Fibroblast of lung (primary cell): ENCODE data around the gene BAIAP2. TPM values are rescaled to one million over a fixed set of nuclear protein-coding genes. Genes with fewer than 3 reads are reported as not detected.

Experiments used
- DNase-seq, 2 donors: peaks; one replicate each; pipeline versions ENCODE4 v3.0.0 to v3.0.0-alpha.2; 2010; ENCODE audit warnings: low read depth in 2 of 2
- H2AFZ ChIP-seq: 2 replicates; pipeline ENCODE4 v1.5.1; 2012; ENCODE audit warnings: low read length, control low read depth, inconsistent platforms
- H3K27ac ChIP-seq: 2 replicates; pipeline ENCODE4 v1.5.1; 2011; ENCODE audit warnings: low read length, control low read depth; ENCODE audit not compliant: insufficient read depth
- H3K27me3 ChIP-seq: 2 replicates; pipeline ENCODE4 v1.5.1; 2011; ENCODE audit warnings: mild to moderate bottlenecking, low read length; ENCODE audit not compliant: control insufficient read depth, insufficient read depth
- H3K36me3 ChIP-seq: 2 replicates; pipeline ENCODE4 v1.5.1; 2011; ENCODE audit warnings: low read length; ENCODE audit not compliant: control insufficient read depth, insufficient read depth
- H3K4me1 ChIP-seq: 2 replicates; pipeline ENCODE4 v1.5.1; 2011; ENCODE audit warnings: low read length; ENCODE audit not compliant: control insufficient read depth, insufficient read depth; ENCODE audit errors: extremely low read depth
- H3K4me2 ChIP-seq: 2 replicates; pipeline ENCODE4 v1.5.1; 2011; ENCODE audit warnings: low read length, control low read depth; ENCODE audit not compliant: insufficient read depth; ENCODE audit errors: extremely low read depth
- H3K4me3 ChIP-seq, 4 experiments: fragments of 200-600 bp in 1 of 4; sonication (generic) in 1 of 4; replicated peaks in 1 of 4; 2 replicates each; pipeline ENCODE4 v1.5.1; 2011 to 2016; ENCODE audit warnings: low read length in 4 of 4, low read depth in 3 of 4, mild to moderate bottlenecking in 3 of 4, control low read depth in 2 of 4, inconsistent platforms in 1 of 4, mixed read lengths in 1 of 4; ENCODE audit not compliant: insufficient read depth in 1 of 4; ENCODE audit errors: control extremely low read depth in 1 of 4
- H3K79me2 ChIP-seq: 2 replicates; pipeline ENCODE4 v1.5.1; 2012; ENCODE audit warnings: mild to moderate bottlenecking, low read length, inconsistent platforms; ENCODE audit not compliant: control insufficient read depth, insufficient read depth
- H3K9ac ChIP-seq: 2 replicates; pipeline ENCODE4 v1.5.1; 2011; ENCODE audit warnings: mild to moderate bottlenecking, low read length, control low read depth; ENCODE audit not compliant: insufficient read depth
- H3K9me3 ChIP-seq: 2 replicates; pipeline ENCODE4 v1.5.1; 2012; ENCODE audit warnings: low read depth, low read length; ENCODE audit not compliant: control insufficient read depth, insufficient read depth
- H4K20me1 ChIP-seq: 2 replicates; pipeline ENCODE4 v1.5.1; 2011; ENCODE audit warnings: low read length; ENCODE audit not compliant: control insufficient read depth, insufficient read depth; ENCODE audit errors: extremely low read depth
- CTCF ChIP-seq, 2 donors: IDR thresholded peaks in 1 of 2; conservative IDR thresholded peaks in 1 of 2; 1 replicate in 1 of 2; 2 replicates in 1 of 2; pipeline ENCODE4 v1.5.1; 2011 to 2012; ENCODE audit warnings: low read length in 2 of 2, control low read depth in 1 of 2, inconsistent platforms in 1 of 2, low read depth in 1 of 2, mild to moderate bottlenecking in 1 of 2
- EZH2 ChIP-seq: IDR thresholded peaks from 2 replicates; pipeline ENCODE4 v1.5.1; 2012; ENCODE audit warnings: low read length, control low read depth, mild to moderate bottlenecking; ENCODE audit errors: missing control alignments
- polyA plus RNA-seq, 2 donors: library from polyadenylated mRNA; depleted of rRNA in 1 of 2; stranded (reverse) in 1 of 2; unstranded in 1 of 2; fragments of >200 nt; gene quantifications; 2 replicates each; pipeline ENCODE4 v1.2.1, GENCODE V29; 2011 to 2012; ENCODE audit warnings: missing spikeins in 1 of 2
- total RNA-seq: library from RNA; depleted of rRNA; stranded (reverse); fragments of >200 nt; gene quantifications from 2 replicates; pipeline ENCODE4 v1.2.1, GENCODE V29; 2014

Gene BAIAP2
- total and polyA plus RNA-seq, 2 donors (not counting 1 experiment from before 2014, with no cell fraction given) = 6.0 to 13.4 TPM

GRCh38 chr17:81025065-81025740 is 9.7 kb upstream of the BAIAP2 start:
- Histone ChIP-seq H3K9me3 (no peaks in the 10 kb centered on the region), H4K20me1 (no peaks in the 10 kb centered on the region), H3K27me3 (peaks cover 30% of the 10 kb centered on the region), H3K4me3 (no peak overlapping the region), H2AFZ (no peak overlapping the region), H3K9ac (no peak overlapping the region), H3K4me2 (no peak overlapping the region), H3K4me1 (no peaks in the 10 kb centered on the region), H3K79me2 (no peaks in the 10 kb centered on the region), H3K27ac (no peak overlapping the region), H3K36me3 (no peaks in the 10 kb centered on the region)
- no peak for DNase-seq
- TF ChIP-seq EZH2 (no peak), CTCF (conservative IDR thresholded peaks at IDR 0.05 in 1 of 2, IDR thresholded peaks at IDR 0.05 in 1 of 2; ENCODE audit: low read depth in 1 of 2, low read length in 2 of 2) (no peak)

- Histone ChIP-seq H3K27me3 (peaks cover 30% of the 10 kb centered on the region), H3K9ac (no peak overlapping the region), H3K36me3 (no peaks in the 10 kb centered on the region), H3K4me3 (no peak overlapping the region), H3K4me1 (no peaks in the 10 kb centered on the region), H3K9me3 (no peaks in the 10 kb centered on the region), H4K20me1 (no peaks in the 10 kb centered on the region), H2AFZ (no peak overlapping the region), H3K79me2 (no peaks in the 10 kb centered on the region), H3K27ac (no peak overlapping the region), H3K4me2 (no peak overlapping the region)
- DNase-seq = no peak
- TF ChIP-seq CTCF (conservative IDR thresholded peaks at IDR 0.05 in 1 of 2, IDR thresholded peaks at IDR 0.05 in 1 of 2; ENCODE audit: low read depth in 1 of 2, low read length in 2 of 2) = no peak
These were observed 9.2 kb upstream of the BAIAP2 start for GRCh38 chr17:81025741-81026129.

- TF ChIP-seq CTCF (conservative IDR thresholded peaks at IDR 0.05 in 1 of 2, IDR thresholded peaks at IDR 0.05 in 1 of 2; ENCODE audit: low read depth in 1 of 2, low read length in 2 of 2) (no peak), EZH2 (no peak)
- Histone ChIP-seq H3K79me2 (no peaks in the 10 kb centered on the region), H3K4me1 (no peaks in the 10 kb centered on the region), H3K27me3 (peaks cover 30% of the 10 kb centered on the region), H3K27ac (no peak overlapping the region), H4K20me1 (no peaks in the 10 kb centered on the region), H3K4me2 (peak overlapping the region; percentile 35), H3K9ac (no peak overlapping the region), H3K36me3 (no peaks in the 10 kb centered on the region), H3K9me3 (no peaks in the 10 kb centered on the region), H3K4me3 (no peak overlapping the region), H2AFZ (no peak overlapping the region)
- no peak for DNase-seq
These were observed 8.5 kb upstream of the BAIAP2 start for GRCh38 chr17:81026266-81027036.
